GM23248 (cell line): ENCODE measurements around the gene PLD1.

ENCODE experiments used
- EZH2 ChIP-seq: fragments of 200-600 bp; sonication (generic); IDR thresholded peaks from 2 replicates; pipeline ENCODE4 v1.6.1; 2018; ENCODE audit warnings: antibody characterized with exemption, mild to moderate bottlenecking; ENCODE audit not compliant: insufficient read depth, poor library complexity, severe bottlenecking
- EZH2phosphoT487 ChIP-seq: fragments of 200-600 bp; sonication (generic); IDR thresholded peaks from 2 replicates; pipeline ENCODE4 v1.6.1; 2018; ENCODE audit warnings: antibody characterized with exemption, moderate library complexity, mild to moderate bottlenecking, low read depth; ENCODE audit not compliant: insufficient read depth

DNA sequence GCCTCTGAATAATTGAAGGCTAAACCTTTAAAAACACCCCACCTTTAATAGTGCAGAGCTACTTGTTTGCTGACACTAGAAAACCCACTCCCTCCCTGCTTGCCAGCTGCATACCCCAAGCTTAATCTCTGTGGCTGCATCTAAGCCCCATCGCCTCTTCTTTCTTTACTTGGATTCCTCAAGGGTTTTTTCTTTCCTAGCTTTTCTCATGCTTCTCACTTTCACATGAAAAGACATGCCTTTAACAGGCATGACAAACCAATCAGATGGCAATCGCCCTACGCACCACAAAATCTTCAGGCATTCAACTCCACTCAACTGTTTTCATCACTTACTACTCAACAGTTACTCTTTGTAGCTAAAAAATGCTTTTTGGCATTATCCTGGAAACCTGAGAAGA is 77.5 kb downstream of the PLD1 start:
- TF ChIP-seq EZH2 (no peak), EZH2phosphoT487 (no peak)
